Activated CD4-positive, CD25-positive, alpha-beta regulatory T cell treated with anti-CD3 and anti-CD28 coated beads, Interleukin-2, amount 50 U/mL, for 24 hours (primary cell): ENCODE results near the gene MBD3L4.
"Not testable (repeated sequence)": the region's sequence is repeated elsewhere in the genome, so short reads cannot be mapped to it uniquely, and the experiment has no call there.

Experiments used
- ATAC-seq, 2 donors: fragments of 150-1000 bp; cut with Tn5 transposase; one replicate each; pipeline ENCODE4 v1.10.0; 2021; ENCODE audit warnings: mild to moderate bottlenecking in 1 of 2, moderate library complexity in 1 of 2

Gene MBD3L4

GRCh38 chr19:7041563-7041962 is 1.6 kb upstream of the MBD3L4 start:
- not testable (repeated sequence) for ATAC-seq

GRCh38 chr19:7030278-7030677 is 9.7 kb downstream of the MBD3L4 start, which contains the start of gene MBD3L5:
TSS of gene MBD3L5 (plus strand) at chr19:7030578. CDS start at chr19:7030612, 34 bp downstream.
- ATAC-seq = not testable (repeated sequence)

- not testable (repeated sequence) for ATAC-seq
These were observed 11.2 kb downstream of the MBD3L4 start for GRCh38 chr19:7028790-7029189.

- ATAC-seq = not testable (repeated sequence)
These were observed 18.6 kb downstream of the MBD3L4 start, which contains the start of gene MBD3L2B for GRCh38 chr19:7021331-7021730. TSS of gene MBD3L2B (minus strand) at chr19:7021431. CDS start at chr19:7021397, 34 bp downstream.

- ATAC-seq = no peak
These were observed 21.2 kb downstream of the MBD3L4 start for GRCh38 chr19:7018828-7019227.

GRCh38 chr19:7013678-7014077 is 26.3 kb downstream of the MBD3L4 start:
- peak in 1 of 2 donors; percentile 36 for ATAC-seq

- peak; percentile 84 to 93 for ATAC-seq
These were observed 29.0 kb downstream of the MBD3L4 start for GRCh38 chr19:7010722-7011593.

- no peak for ATAC-seq
These were observed 32.1 kb downstream of the MBD3L4 start for GRCh38 chr19:7007859-7008258.

GRCh38 chr19:7006135-7006704 is 33.8 kb downstream of the MBD3L4 start:
- no peak for ATAC-seq

- ATAC-seq = no peak
These were observed 35.6 kb downstream of the MBD3L4 start for GRCh38 chr19:7004313-7004931.

GRCh38 chr19:7000816-7001215 is 39.2 kb downstream of the MBD3L4 start:
- no peak for ATAC-seq

- no peak for ATAC-seq
These were observed 39.6 kb downstream of the MBD3L4 start for GRCh38 chr19:7000333-7000732.

GRCh38 chr19:6999933-7000332 is 40.0 kb downstream of the MBD3L4 start:
- no peak for ATAC-seq

GRCh38 chr19:6997679-6998445 is 42.1 kb downstream of the MBD3L4 start:
- ATAC-seq = no peak

- no peak for ATAC-seq
These were observed 43.2 kb downstream of the MBD3L4 start for GRCh38 chr19:6996810-6997209.

- ATAC-seq = no peak
These were observed 44.9 kb downstream of the MBD3L4 start for GRCh38 chr19:6995054-6995453.

- ATAC-seq = no peak
These were observed 51.7 kb downstream of the MBD3L4 start for GRCh38 chr19:6988257-6988656.

GRCh38 chr19:6987850-6988249 is 52.1 kb downstream of the MBD3L4 start:
- no peak for ATAC-seq
